NT2/D1 (cell line): ENCODE results near the gene SLC27A6.

Experiments
- SUZ12 ChIP-seq: IDR thresholded peaks from 2 replicates; pipeline ENCODE4 v1.6.1; 2011; ENCODE audit not compliant: insufficient read length, insufficient read depth; ENCODE audit errors: extremely low read depth
- YY1 ChIP-seq: IDR thresholded peaks from 2 replicates; pipeline ENCODE4 v1.6.1; 2011; ENCODE audit not compliant: insufficient read length, insufficient read depth
- ZNF274 ChIP-seq: IDR thresholded peaks from 2 replicates; pipeline ENCODE4 v1.6.1; 2011; ENCODE audit warnings: mild to moderate bottlenecking, low read depth, low read length

DNA sequence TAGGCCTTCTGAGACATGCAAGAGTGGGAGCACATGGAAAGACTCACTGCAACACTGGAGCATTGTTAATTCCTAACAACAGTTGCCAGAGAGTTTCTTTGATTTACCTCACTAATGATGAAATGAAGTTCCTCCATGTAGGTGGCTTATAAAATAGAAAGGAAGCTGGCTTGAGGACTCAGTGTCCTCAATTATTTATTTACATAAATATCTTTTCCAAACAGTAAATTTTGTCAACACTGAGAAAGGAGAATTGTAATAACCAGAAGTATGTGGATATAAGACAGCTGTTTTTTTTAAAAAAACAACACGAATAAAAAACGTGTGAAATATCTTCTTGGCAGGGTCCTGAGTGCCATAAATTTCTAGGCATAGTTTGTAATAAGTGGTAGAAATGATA, 9.1 kb upstream of the SLC27A6 start:
- no peak for TF ChIP-seq ZNF274
- no peak for TF ChIP-seq YY1
- TF ChIP-seq SUZ12, result no peak
